HG03103 (cell line): ENCODE results near the gene KANSL1.

ENCODE experiments used
- ATAC-seq: cut with Tn5 transposase; IDR thresholded peaks from one replicate; pipeline ENCODE4 v1.9.1; 2021; ENCODE audit warnings: low read depth; ENCODE audit not compliant: unreplicated experiment

KANSL1 gene

DNA sequence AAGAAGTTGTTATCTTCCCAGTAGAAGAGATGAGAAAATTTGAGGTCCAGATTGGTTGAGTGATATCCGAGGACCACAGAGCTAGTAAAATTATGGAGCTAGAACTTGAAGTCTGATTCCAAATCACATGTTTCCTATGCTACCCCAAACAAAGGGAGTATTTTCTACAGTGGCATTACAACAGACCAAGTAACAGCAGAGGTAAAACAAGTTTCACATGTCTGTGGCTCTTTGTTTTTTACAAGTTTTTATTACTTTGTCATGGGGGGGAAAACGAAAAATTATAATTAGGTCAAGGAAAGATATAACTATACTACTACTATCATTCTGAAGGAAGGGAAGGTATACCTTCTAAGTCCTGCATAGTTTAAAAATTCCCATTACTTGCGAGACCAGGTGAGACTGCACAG lies 49.4 kb downstream of the KANSL1 start:
- no peak for ATAC-seq

DNA sequence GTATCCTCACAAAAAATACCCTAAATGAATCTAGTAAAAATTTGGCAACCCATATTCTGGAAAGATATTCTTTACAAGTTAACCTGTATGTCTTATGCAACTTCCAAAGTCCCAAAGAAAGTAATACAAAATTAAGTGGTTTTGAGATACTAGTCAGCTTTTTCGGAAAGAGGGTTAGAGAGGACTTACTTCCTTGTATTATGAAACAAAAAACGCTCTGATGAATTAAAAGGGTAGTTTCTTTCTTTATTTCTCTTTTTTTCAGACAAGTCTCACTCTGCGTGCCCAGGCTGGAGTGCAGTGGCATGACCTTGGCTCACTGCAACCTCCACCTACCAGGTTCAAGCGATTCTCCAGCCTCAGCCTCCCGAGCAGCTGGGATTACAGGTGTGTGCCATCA lies 51.6 kb downstream of the KANSL1 start:
- no peak for ATAC-seq

DNA sequence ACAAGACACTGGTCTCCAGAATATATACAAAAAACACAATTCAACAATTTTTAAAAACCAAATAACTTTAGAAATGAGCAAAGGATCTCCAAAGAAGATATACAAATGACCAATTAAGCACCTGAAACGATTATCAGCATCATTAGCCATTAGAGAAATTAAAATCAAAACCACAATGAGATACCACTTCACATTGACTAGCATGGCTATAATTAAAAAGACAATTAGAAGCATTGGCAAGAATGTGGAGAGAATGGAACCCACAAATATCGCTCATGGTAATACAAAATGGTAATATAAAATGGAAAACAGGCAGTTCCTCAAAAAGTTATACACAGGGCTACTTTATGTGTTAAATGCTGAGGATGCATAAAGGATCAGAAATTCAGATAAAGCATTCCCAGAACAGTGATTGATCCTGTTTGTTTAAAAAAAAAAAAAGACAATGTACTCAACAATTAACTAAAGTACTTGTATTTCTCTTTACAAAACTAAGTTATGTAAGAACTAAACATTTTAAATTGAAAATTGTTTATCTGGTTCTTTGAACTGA lies 52.5 kb downstream of the KANSL1 start:
- ATAC-seq: no peak

DNA sequence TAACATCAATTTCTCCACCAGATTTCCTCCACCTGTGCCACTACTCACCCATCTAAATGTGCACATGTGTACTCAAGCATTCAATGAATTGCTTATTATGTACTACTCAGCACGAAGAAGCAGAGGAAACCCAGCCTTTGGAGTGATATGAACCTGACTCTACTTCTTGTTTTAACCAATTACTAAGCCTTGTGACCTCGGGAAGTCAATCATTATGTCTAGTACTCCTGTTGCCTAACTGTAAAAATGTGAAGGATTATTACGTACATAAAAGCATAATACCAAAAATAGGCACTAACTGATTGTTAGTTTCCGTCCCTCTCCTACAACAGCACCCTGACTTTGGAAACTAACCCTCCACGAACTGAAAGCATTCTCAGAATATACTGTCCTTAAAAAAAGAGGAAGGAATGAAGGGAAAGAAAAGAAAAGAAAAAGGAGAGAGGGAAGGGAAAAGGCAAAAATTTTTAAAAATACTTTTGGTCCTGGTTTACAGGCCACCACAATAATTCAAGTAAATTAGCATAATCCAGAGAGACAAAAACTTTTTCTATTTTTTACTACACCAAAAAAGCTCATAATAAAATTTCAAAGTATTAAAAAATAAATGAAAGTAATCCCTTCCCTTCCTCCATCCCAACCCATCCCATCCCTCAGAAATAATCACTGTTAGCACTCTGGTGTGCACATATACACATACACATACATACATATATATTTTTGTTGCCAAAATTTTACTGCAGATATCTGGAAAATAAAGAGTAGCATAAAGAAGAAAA lies 53.6 kb downstream of the KANSL1 start:
- ATAC-seq: no peak

DNA sequence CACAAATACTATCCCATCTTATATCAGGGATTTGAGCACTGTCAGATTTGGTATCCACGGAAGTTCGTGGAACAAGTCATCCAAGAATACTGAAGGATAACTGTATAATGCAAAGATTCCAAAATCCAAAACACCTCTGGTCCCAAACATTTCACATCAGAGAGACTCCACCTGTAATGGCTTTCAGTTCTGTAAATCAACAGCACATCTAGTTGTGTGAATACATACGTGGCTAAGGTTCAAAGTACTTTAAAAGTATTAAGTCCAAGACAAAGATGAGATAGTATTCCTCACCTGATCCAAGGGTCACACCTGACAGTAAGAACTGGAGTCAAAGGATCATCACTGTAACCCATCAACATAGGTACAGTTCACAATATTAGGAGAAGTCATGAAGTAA lies 54.8 kb downstream of the KANSL1 start:
- no peak for ATAC-seq

DNA sequence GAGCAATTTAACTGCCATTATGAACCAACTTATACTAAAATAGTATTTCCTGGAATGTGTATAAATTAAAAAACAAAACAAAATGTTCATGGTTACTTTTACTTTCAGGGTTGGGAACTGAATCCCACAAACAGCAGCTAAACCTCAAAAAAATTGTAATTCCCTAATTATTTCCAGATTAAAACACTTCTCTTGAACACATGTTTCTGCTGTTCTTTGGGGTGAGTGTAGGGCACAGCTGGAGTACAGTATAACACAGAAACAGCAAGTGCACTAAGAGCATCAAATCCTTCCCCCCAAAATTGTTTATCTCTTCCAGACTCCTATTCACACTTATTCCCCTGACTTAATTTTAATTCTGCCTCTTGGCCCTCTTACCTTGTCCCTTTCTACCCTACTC lies 56.4 kb downstream of the KANSL1 start:
- ATAC-seq: no peak

DNA sequence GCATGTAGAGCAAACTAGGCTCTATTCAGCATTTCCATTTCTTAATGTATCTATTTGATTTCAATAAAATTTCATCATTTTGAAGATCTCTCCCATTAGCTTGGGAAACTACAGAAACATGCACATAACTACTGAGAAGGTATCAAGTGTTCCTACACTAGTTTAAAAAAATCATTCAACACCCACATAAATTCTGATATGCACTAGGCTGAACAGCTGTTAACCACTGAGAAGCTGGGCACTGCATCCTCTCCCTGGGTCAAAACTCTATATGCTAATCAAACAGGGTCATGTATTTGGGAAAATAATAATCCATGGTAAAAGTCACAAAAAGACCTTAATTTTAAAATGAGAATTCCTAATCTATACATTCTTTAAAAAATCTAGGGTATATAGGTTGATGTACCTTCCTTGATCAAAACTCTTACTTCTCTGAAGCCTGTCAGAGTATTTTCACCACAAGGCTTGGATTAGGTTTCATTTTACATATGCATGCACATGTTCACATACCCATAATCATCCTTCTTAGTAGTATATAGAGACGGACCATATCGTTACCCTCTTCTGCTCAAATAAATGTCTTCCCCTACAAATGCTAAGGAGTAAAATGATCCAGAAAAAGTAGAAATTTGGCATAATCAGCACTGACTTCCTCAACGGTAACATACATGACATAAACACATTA lies 57.2 kb downstream of the KANSL1 start:
- no peak for ATAC-seq

DNA sequence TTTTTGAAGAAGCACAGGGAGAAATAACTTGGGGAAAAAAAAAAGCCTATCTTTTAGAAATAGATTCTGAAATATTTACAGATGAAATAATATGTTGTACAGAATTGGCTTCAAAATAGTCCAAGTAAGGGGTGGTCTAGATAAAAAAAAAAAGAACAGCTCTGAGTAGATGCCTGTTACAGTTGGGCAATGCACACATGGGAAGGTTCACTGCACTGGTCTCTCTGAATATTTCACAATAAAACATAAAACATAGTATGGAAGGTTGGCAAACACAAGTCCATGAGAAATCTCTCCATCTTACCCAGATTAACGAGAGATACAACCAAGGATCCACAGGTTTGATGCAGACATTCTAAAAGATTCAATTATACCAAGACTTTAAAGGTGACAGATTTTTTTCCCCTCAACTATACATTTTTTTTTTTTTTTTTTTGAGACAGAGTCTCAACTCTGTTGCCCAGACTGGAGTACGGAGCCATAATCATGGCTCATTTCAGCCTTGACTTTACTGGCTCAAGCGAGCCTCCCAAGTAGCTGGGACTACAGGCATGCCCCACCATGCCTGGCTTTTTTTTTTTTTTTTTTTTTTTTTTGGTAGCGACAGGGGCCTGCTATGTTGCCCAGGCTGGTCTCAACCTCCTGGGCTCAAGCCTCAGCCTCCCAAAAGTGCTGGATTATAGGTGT lies 58.0 kb downstream of the KANSL1 start:
- no peak for ATAC-seq

DNA sequence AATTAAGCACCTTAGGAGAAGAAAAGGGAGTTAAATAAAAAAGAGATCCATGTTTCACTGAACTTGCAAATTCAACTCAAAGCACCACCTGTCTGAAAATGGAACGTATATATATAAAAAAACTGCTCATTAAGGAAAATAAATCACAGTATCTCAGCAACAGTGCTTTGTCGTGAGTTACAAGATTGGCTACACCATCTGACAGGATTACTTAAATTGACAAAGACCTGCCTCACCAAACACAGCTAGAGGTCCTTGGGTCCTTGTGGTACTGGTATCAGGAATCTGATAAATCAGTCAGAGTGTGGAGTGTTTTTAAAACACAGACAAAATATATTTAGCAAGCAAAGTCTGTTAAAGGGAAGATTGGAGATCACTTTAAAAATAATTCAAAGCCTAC lies 63.9 kb downstream of the KANSL1 start:
- ATAC-seq: no peak

DNA sequence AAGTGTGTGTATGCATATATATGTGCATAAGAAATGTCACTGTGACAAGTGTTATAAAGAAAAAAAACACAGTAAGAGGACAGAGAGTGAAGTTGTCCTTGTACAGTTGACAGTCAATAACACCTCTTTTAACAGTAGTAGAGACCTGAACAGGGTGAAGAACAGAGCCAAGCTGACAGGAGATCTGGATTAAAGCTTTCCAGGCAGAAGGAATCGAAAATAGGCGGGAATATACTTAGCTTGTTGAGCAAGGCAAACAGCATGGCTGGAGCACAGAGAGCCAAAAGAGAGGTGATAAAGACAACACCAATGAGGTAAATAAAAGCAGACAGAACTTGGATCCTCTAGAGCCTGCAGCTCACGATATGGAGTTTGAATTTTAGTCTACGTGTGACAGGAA lies 64.8 kb downstream of the KANSL1 start:
- no peak for ATAC-seq

DNA sequence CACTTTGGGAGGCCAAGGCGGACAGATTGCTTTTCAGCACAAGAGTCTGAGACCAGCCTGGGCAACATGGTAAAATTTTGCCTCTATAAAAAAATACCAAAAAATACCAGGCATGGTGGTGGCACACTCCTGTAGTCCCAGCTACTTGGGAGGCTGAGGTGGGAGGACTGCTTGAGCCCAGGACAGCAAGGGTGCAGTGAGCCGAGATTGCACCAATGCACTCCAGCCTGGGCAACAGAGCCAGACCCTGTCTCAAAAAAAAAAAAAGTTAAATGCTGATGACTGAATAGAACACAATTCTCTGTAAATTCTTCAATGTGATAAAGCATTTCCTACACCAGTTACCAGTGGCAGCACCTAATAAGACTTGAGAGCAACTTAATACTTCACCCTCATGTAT lies 65.7 kb downstream of the KANSL1 start:
- ATAC-seq: no peak

DNA sequence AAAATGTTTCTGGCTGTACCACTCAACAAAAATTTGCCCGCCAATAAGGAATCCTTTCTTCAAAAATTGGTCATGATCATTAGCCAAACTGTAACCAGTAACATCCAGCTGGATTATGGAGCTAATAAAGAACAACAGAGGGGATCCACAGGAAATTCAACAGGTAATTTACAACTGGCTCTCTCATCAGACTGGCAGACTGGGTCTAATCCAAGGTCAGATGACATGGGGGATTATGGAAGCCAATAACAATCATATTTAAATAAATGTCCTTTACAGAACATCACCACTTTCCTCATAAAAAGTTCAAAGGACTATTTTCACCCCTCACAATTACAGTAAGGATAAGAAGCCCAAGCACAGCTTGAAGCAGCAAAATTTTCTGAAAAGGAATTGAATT lies 66.4 kb downstream of the KANSL1 start:
- ATAC-seq: no peak

DNA sequence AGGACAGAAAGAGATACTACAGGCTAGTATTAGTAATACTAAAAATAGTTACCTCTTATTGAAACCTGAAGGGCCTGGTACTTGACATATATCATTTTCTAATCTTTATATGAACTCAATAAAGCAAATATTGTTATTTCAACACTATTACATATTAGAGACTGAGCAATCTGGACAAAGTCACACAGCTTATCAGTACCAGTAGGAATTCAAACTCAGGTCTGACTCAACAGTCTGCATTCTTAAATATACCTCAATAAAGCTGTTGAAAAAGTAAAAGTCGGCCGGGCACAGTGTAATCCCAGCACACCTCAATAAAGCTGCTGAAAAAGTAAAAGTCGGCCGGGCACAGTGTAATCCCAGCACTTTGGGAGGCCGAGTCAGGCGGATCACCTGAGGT lies 67.4 kb downstream of the KANSL1 start:
- ATAC-seq: no peak

DNA sequence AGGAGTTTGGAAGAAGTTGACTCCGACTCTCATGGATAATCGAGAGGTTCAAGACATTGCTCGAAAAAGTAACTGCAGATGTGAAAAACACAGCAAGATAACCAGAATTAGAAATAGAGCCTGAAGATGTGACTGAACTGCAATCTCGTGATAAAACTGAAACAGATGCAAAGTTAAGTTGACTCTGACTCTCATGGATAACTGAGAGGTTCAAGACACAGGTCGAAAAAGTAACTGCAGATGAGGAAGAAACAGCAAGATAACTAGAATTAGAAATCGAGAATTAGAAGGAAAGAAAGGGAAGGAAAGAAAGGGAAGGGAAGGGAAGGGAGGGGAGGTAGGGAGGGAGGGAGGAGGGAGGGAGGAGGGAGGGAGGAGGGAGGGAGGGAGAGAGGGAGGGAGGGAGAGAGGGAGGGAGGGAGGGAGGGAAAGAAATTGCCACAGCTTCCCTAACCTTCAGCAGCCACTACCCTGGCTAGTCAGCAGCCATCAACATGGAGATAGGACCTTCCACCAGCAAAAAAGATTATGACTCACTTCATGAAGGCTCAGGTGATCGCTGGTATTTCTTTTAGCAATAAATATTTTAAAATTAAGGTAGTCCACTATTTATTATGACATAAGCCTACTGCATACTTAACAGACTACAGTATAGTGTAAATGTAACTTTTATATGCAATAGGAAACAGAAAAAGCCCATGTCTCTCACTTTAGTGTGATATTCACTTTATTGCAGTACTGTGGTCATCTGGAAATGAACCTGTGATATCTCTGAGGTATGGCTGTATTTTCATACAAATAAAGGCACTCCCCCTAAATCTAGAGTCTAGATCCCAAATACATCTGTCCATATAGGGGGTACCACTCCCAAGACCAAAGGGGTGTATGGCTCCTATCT lies 68.3 kb downstream of the KANSL1 start:
- ATAC-seq: no peak

DNA sequence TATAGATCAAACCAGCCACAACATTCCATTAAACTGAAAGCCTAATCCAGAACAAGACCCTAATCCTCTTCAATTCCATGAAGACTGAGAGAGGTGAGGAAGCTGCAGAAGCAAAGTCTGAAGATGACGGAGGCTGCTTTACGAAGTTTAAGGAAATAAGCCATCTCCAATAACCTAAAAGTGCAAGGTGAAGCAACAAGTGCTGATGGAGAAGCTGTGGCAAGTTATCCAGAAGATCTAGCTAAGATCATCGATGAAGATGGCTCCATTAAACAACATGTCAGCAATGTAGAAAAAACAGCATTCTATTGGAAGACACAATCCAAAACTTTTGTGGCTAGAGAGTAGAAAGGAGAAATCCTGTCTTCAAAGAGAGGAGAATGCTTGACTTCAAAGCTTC lies 69.6 kb downstream of the KANSL1 start:
- ATAC-seq: no peak

DNA sequence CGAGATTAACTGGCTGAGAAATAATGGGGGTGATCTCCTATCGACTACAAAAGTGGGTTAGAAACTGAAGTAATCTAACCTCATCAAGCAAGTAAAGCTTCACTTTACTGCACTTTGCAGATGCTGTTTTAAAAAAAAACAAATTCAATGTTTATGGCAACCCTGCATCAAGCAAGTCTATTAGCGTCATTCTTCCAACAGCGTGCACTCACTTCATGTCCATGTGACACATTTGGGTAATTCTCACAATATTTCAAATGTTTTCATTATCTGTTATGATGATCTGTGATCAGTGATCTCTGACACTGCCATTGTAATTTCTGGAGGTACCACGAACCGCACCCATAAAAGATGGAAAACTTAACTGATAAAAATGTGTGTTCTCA lies 70.8 kb downstream of the KANSL1 start:
- ATAC-seq: no peak

DNA sequence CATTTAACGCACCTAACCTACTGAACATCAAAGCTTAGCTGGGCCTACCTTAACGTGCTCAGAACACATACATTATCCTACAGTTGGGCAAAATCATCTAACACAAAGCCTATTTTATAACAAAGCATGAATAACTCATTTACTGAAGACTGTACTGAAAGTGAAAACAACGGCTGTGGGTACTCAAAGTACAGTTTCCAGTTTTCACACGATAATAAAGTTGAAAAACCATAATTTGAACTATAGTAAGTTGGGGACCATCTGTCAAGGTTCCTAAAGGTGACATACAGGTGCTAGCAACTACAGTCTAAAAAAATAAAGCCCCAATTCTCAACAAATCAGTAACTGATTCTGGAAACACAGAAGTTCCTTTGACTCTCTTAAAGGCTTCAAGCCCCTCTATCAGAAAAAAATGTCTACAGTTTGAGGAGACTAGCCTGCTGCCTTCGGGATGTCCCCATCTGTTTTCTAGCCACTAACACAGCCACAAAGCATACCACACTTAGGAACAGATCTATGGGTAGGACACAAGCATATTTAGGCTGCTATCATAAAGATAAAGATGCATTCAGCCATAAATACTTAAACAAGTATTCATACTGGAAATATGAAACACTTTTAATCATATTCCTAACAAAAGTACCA lies 71.3 kb downstream of the KANSL1 start:
- no peak for ATAC-seq

DNA sequence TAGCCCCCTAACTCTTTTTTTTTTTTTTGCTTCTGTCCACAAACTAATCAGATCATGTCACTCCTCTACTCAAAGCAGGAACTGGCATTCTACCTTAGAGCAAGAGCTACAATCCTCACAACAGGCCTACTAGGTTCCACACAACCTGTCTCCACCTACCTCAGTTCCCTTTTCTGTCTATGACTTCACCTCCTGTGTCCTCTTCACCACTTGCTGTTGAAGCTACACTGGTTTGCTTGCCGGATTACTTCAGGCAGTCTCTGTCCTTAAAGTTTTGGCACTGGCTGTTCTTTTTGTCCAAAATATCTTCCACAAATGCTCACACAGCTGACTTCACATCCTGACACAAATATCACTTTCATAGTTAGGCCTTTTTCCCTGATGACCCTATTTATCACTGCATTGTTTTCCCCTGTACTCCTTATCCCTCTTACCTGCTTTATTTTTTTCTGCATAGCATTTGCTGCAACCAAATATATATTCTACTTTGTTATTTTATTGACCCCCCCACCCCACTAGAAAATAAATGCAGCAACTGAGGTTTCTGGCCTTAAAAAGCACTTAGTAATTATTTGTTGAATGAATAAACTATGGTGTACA lies 72.0 kb downstream of the KANSL1 start:
- no peak for ATAC-seq

DNA sequence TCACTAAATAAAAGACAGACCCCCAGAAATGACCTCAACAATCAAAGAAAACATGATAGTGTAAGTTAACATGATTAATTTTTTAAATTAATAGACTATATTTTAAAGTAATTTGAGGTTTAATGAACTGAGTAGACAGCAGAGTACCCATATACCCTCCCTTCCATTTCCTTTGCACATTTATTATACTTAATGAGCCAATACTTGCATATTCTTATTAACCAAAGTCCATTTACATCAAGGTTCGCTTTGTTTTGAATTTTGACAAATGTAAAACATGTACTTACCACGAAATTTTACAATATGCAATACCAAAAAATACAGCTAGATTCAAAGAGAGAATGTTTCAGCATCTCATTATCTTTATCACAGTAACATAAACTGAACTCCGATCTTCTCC lies 72.7 kb downstream of the KANSL1 start:
- ATAC-seq: no peak

DNA sequence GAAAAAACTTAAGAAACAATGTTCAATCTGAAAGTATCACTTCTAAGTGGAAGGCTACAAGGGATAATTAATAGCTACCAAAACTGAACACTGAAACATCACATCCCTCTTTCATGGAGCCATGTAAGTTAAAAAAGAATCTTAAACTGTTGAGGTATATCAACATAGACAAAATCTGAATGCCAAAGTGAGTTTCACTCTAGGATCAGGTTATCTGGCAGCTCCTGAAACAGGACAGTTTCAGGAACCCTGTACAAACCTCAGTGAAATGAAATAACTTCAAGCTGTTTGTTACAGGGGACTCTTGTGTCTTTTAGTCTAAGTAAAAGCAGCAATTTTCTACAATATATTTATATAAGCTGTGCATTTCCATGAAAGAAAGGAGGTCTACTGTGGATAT lies 73.2 kb downstream of the KANSL1 start:
- ATAC-seq: no peak
